IPS-NIHi11 (cell line): ENCODE results near the gene PP2D1.
"Not testable (repeated sequence)": the region's sequence is repeated elsewhere in the genome, so short reads cannot be mapped to it uniquely, and the experiment has no call there.

ENCODE experiments used
- DNase-seq: peaks from one replicate; pipeline ENCODE4 v3.0.0; 2012; ENCODE audit warnings: mixed read lengths, low spot score

PP2D1 gene

DNA sequence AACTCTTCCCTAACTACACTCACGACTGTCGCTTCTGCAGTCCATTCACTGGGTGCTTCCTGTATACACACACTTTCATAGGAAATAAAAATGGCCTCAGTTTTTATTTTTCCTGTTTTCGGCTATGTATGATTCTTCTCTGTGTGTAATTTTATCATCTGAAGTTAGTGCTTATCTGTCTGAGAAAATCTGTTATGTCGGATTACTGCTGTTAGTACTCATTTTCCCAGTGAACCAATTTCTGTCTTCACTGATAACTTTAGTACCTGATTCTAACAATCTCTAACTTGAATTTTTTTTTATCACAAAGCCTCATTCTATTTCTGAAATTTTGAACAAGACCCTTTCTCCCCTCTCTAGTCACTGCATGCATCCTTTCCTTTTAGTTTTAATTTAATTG lies 44.3 kb downstream of the PP2D1 start:
- no peak for DNase-seq

DNA sequence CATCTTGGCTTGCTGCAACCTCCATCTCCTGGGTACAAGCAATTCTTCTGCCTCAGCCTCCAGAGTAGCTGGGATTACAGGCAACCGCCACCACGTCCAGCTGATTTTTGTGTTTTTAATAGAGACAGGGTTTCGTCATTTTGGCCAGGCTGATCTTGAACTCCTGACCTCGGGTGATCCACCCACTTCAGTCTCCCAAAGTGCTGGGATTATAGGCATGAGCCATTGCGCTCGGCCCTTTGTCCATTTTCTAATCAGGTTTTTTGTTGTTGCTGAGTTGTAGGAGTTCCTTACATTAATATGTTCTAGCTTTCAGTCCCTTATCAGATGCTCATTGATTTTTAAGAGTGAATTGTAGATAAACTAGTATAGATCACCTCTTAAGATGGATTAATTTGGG lies 44.9 kb downstream of the PP2D1 start:
- no peak for DNase-seq

DNA sequence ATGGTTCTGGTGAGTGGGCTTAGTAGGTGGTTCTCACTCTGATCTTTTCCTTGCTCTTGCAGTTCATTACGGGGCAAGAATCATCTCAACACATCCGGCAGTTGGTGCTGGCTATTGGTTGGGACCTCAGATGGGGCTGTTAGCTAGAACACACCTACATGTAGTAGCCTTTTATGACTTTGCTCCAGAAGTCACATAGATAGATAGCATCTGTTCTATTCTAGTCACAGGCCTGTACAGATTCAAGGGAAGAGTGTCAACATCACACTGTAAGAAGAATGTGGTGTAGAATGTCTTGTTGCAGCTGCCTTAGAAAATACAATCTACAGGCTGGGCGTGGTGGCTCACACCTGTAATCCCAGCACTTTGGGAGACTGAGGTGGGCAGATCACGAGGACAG lies 50.1 kb downstream of the PP2D1 start:
- DNase-seq = no peak

DNA sequence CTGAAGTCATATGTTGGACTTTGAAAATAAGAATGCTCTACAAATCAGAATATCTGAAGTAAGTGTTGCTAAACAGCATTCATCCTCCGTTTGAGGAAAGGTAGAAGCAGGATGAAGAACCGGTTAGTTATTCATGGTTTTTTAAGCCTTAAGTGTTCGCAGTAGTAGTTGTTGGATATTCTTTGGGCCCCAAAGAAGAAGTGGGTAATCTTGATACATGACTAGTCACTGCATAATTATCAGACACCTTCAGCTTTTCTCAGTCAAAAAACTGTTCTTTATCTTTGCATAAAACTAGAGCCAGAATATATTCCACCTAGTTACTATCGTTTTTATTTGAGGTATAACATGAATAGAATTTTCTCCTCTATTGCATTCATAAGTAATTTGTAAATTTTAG lies 51.4 kb downstream of the PP2D1 start:
- no peak for DNase-seq

DNA sequence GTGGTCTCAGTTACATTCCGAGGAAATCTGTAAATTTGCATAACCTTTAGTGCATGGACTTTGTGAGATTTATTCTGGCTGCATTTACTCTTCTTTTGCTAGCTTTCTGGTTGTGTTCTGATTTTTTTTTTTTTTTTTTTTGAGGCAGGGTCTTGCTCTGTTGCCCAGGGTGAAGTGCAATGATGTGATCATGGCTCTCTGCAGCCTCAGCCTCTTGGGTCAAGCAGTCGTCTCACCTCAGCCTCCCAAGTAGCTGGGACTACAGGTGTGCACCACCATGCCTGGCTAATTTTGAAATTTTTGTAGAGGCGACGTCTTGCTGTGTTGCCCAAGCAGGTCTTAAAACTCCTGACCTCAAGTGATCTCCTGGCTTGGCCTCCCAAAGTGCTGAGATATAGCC lies 52.6 kb downstream of the PP2D1 start:
- no peak for DNase-seq

DNA sequence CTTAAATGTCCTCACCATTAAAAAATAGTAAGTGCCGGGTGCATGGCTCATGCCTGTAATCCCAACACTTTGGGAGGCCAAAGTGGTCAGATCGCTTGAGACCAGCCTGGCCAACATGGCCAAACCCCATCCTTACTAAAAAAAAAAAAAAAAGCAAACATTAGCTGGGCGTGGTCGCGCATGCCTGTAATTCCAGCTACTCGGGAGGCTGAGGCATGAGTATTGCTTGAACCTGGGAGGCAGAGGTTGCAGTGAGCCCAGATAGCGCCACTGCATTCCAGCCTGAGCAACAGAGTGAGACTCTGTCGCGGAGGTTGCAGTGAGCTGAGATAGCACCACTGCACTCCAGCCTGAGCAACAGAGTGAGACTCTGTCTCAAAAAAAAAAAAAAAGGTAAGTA lies 54.7 kb downstream of the PP2D1 start:
- DNase-seq = not testable (repeated sequence)

DNA sequence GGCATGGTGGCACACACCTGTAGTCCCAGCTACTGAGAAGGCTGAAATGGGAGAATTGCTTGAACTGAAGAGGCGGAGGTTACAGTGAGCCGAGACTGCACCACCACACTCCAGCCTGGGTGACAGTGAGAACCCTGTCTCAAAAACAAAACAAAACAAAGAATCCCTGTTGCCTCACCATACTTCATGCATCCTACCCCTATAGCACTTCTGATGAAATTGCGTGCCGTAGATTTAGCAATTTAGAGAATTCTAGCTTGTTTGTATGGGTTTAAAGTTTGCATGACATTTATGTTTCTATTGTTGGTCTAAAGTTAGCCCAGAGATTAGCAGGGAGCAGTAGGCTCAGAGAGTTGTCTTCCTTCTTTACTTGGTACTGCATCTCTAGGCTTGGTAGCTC lies 57.4 kb downstream of the PP2D1 start:
- DNase-seq = no peak

DNA sequence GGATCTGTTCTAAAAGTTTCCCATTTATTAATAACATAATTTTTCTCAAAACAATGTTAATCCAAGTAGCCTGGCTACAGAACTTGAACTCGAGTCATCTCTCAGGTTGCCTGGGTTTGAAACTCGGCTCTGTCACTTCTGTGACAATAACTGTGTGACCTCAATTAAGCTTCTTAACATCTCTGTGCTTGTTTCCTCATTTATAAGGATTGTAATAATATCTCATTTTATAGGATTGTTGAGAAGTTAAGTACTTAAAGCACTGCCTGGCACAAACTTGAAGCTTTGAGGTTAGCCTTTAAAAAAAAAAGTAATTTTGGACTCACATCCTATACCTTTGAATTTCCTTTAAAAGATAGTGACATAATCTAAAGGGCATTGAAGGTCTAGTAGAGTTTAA lies 61.7 kb downstream of the PP2D1 start:
- DNase-seq = no peak

DNA sequence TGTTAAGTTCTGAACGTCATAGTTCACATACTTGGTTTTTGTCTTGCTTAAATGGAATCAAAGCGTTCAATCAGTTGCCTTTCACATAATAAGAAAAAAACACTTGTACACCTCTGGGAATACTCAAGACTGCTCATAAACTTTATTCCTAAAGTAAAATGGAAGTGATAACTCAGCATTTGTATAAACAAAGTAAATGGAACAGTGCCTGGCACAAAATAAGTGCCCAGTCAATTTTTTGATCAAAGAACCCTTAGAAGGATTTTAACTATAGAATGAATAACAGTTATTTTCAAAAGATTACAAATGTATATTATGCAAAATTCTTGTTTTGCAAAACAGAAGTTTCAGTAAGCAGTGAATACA lies 63.9 kb downstream of the PP2D1 start:
- no peak for DNase-seq

DNA sequence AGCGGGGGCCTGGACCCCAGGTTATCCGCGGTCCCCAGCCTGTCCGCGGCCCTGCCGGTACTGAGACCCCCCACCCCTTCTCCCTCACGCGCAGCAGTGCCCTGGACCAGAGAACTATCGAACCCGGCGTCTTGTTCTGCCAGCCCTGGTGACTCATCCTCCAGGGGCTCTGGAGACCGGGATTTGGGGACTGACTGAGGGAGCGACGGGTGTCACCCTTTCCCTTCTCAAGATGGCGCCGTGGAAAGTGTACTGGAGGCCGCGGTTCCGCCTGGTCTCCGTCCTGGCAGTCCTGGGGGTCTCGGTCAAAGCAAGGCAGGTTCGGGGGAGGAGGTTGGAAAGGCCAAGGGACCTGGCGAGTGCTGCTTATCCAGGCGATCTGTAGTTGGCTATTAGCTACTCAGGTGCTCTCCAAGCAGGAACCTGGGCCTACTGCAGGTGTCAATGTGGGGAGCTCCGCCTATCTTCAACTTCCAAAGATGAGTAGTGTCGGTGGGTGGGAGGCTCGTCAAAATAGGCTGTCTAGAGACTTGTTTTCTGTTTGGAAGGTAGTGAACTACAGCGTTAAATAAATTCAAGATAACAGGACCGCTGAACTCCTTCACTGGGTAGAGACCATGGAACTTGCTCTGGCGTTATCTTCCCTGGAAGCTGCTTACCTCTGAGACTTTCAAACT lies 64.4 kb downstream of the PP2D1 start:
- DNase-seq = peak; percentile 41

DNA sequence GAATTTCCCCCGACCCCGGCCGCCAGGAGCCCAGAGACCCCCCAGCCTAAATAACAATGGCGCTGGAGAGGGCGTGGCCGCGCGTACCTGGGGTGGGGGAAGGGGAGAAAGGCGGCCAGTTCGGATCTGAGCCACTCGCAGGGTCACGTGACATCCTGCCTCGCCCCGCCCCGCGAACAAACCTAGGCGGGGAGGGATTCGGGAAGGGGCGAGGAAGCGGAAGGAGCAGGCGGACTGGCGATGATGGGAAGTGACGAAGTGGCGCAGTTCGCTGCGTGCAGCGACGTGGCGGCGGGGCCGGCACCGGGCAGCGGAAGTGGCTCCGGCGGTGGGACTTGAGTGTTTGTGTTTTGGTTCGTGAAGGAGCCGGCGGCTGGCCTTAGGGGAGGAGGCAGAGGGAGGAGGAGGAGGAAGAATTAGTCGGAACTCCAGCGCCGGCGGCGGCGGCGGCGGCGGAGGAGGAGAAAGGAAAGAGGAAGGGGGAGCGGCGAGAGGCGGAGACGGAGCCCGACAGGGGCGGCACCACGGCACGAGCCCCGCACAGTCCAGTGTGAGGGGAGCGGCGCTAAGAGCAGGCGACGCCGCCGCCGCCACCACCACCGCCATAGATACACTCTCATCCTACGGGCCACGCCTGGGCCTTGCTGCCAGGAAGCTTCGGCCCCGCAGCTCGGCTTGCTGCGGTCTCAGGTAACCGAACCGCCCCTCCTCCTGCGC lies 65.1 kb downstream of the PP2D1 start, which contains the start of gene RAB5A:
Gene RAB5A, plus strand, starts transcription at position 266 of the 717 bp plus-strand sequence. CDS start 3,802 bp downstream, outside the sequence.
- DNase-seq = peak; percentile 94

DNA sequence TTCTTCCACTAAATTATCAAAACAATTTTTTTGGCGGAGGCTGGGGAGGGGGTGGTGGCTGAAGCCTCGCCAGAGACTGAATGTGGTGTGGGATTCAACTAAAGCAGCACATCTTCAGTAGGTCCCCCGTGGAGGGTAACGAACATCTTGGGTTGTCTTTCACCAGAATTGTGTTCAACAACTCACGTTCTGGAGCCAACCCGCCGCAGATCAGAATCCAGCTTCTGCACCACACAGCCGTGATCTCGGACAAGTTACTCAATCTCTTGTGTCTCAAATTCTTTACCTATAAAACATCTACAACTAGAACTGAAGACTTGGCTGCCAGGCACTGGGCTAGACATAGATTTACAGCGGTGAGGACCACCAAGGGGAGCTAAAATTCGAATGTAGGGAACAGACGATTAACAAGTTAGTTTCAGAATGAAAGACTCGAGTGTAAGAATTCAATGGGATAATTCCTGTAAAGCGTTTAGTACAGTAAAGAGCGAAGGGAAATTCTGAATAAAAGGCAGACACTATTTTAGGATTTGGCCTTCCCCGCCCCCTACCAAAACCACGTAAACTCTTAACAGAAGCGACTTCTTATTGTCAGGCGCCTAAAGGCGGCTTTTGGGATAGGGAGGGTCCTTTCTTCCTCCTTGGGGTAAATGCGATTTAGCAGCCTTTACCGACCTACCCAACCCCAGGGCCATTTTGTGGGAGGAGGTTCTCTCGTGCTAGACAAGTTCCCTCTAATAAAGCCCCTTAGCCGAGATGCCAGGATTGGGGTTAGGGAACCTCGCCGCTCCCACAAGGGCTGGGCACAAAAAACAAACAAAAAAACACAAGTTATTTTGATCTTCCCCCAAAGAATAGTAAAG lies 65.9 kb downstream of the PP2D1 start:
- DNase-seq = no peak

DNA sequence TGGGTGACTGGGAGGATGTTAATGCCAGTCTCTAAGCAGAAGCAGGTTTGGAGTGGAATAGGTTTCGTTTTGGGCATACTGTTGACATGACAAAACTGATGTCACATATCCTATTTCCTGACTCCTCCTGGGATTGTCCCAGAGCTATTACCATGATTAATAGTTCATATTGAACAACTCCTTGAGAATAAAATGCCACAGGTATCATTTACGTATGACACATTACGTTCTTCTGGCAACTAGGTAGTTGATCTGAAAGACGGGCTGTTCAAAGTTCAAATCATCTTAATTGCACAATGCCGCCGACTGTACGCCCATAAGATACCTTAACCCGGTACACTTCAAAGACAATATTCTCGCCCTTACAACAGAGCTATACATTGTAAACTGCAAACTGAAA lies 66.5 kb downstream of the PP2D1 start:
- no peak for DNase-seq

DNA sequence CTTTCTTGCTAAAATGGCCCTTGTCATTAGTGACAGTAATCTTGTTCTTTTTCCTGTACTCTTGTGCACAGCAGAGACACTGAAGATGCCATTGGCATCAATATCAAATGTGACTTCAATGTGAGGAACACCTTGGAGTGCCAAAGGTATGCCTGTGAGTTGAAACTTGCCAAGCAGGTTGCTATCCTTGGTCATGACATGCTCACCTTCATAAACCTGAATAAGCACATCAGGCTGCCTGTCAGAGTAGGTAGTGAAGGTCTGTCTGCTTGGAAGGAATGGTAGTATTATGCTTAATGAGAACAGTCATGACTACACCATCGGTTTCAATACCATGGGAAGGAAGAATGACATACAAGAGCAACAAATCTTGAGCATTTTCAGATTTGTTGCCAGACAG lies 71.4 kb downstream of the PP2D1 start:
- DNase-seq = no peak

DNA sequence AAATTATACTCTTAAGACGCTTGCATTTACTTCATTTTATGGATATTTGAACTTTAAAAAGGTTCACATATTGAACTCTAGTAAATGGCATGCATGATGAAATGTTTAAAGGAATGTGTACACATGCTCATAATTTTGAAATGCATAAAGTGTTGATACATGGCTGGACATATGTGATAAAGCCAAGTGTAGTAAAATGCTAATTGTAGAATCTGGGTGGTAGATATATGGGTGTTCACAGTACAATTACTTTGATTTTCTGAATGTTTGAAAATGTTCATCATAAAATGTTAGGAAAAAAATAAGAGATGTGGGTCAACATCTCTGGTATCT lies 73.8 kb downstream of the PP2D1 start:
- DNase-seq = no peak

DNA sequence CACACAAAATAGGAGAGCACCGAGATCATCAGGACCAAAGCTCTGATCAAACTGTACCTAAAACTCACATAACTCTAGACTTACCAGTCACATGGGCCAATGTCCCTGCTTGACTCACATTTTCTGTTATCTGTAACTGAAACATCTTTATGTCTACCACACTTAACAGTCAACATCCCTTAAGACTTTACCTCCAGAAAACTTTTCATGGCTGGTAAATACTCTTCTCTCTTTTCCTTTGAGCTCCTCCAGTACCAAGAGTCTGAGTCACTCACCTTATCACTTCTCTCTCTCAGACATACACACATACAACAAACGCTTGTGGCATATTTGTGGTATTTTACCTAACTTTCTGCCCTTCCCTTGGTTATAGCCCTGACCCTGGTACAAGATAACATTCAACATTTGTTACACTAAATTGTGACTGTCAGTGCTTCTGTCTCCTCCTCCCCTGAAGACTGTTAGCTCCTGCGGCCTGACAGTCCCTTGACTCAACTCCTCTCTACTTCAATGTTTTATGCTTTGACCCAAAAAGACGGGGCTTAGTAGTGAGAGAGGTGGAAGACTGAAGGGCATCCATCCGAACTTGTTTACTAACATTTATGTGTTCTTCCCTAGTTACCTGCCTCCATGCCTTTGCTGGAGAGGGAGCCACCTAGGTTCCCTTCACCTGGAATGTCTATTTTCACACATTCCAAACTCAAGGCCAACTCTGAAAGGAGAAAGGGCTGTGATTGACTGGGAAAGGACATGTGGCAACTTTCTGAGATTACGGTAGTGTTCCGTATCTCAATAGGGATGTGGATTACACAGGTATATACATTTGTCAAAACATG lies 74.4 kb downstream of the PP2D1 start:
- no peak for DNase-seq
